PC-9 (cell line): Measurements from ENCODE around the gene AFG3L2. TPM values are rescaled to one million over a fixed set of nuclear protein-coding genes. Genes with fewer than 3 reads are reported as not detected.
"Not testable (repeated sequence)": the region's sequence is repeated elsewhere in the genome, so short reads cannot be mapped to it uniquely, and the experiment has no call there.

Experiments
- BruUV-seq: library from RNA; stranded (reverse); fragments of 400-500 nt; replicated peaks from 2 replicates; lab custom pipeline; 2021; lab: Mats Ljungman, UMichigan
- CTCF ChIA-PET: fragments of 300-600 bp; sonication (Branson Sonifier 250); formaldehyde crosslinking; loops from one replicate; lab custom pipeline; 2022; ENCODE audit warnings: antibody characterized with exemption; lab: Charles Lee
- POLR2A ChIA-PET: fragments of 300-600 bp; sonication (Branson Sonifier 250); formaldehyde crosslinking; loops from one replicate; lab custom pipeline; 2022; ENCODE audit warnings: antibody characterized with exemption; ENCODE audit not compliant: unreplicated experiment; lab: Charles Lee
- DNase-seq, 2 experiments: peaks; one replicate each; pipeline versions ENCODE4 v3.0.0 to v3.0.0-alpha.2; 2015 to 2022; ENCODE audit warnings: mixed read lengths in 1 of 2
- H2AFZ ChIP-seq: fragments of 200-600 bp; sonication (generic); 2 replicates; pipeline ENCODE4 v1.8.1; 2017; ENCODE audit warnings: antibody characterized with exemption
- H3F3A ChIP-seq: fragments of 200-600 bp; sonication (generic); 2 replicates; pipeline ENCODE4 v1.8.1; 2017; ENCODE audit warnings: antibody characterized with exemption, mild to moderate bottlenecking, low read depth; ENCODE audit not compliant: insufficient read depth
- H3K27ac ChIP-seq: fragments of 200-600 bp; sonication (generic); 2 replicates; pipeline ENCODE4 v1.6.1; 2016; ENCODE audit warnings: mixed run types
- H3K27me3 ChIP-seq: fragments of 200-600 bp; sonication (generic); 2 replicates; pipeline ENCODE4 v1.6.1; 2016; ENCODE audit warnings: low read depth, mixed run types; ENCODE audit not compliant: insufficient read depth
- H3K36me3 ChIP-seq: fragments of 200-600 bp; sonication (generic); 2 replicates; pipeline ENCODE4 v1.6.1; 2016; ENCODE audit warnings: low read depth, mixed run types
- H3K4me1 ChIP-seq: fragments of 200-600 bp; sonication (generic); replicated peaks from 2 replicates; pipeline ENCODE4 v1.6.1; 2016; ENCODE audit warnings: mixed run types; ENCODE audit not compliant: insufficient read depth
- H3K4me2 ChIP-seq: fragments of 200-600 bp; sonication (generic); 2 replicates; pipeline ENCODE4 v1.6.1; 2017; ENCODE audit warnings: mixed run types
- H3K4me3 ChIP-seq: fragments of 200-600 bp; sonication (generic); 2 replicates; pipeline ENCODE4 v1.6.1; 2016; ENCODE audit warnings: mixed run types
- H3K79me2 ChIP-seq: fragments of 200-600 bp; sonication (generic); 2 replicates; pipeline ENCODE4 v1.6.1; 2017; ENCODE audit warnings: low read depth, mixed run types
- H3K9me2 ChIP-seq: fragments of 200-600 bp; sonication (generic); 2 replicates; pipeline ENCODE4 v1.8.1; 2017; ENCODE audit warnings: mild to moderate bottlenecking; ENCODE audit not compliant: insufficient read depth
- H3K9me3 ChIP-seq: fragments of 200-600 bp; sonication (generic); 2 replicates; pipeline ENCODE4 v1.8.1; 2016; ENCODE audit warnings: low read depth; ENCODE audit not compliant: insufficient read depth
- H4K20me1 ChIP-seq: fragments of 200-600 bp; sonication (generic); 2 replicates; pipeline ENCODE4 v1.8.1; 2017; ENCODE audit not compliant: insufficient read depth
- EZH2 ChIP-seq: fragments of 200-600 bp; sonication (generic); IDR thresholded peaks from 2 replicates; pipeline ENCODE4 v1.8.0; 2017; ENCODE audit warnings: antibody characterized with exemption, low read depth
- intact Hi-C: fragments of 100-400 bp; cut with micrococcal nuclease; formaldehyde crosslinking; loops from one replicate; pipeline ENCODE4 v1.10.0; 2022; ENCODE audit not compliant: unreplicated experiment
- total RNA-seq: library from RNA; stranded (reverse); gene quantifications from 2 replicates; pipeline ENCODE4 v1.2.3, GENCODE V29; 2021
- TF ChIP-seq, protein P1 (sequence below): fragments of 200-600 bp; sonication (generic); conservative IDR thresholded peaks from 2 replicates; pipeline ENCODE4 v1.6.1; 2017; ENCODE audit warnings: mixed run types, antibody characterized with exemption, mild to moderate bottlenecking, moderate library complexity

Gene AFG3L2
- total RNA-seq, 1 experiment from 2014 or later: 69.4 TPM

DNA sequence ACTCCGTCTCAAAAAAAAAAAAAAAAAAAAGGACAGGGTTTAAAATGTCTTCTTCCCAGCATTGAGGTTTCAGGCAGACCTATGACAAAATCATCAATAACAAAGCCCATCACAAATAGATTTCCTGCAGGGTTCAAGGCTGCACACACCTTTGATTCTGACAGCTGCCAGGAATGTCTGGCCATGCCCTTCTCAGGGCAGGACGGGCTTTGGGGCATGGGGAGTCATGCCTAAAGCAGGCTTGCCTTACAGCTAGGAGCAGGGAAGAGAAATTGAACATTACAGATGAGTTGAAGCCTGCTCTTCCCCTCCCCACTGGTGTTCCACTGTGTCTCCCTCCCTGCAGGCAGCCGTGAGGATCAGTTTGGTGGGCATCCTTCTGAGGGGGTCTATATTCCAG, 34.4 kb upstream of the AFG3L2 start:
- peaks cover 20% of the 10 kb centered on the region for H3K79me2 ChIP-seq
- POLR2A ChIA-PET: no interaction called here
- H4K20me1 ChIP-seq: no peaks in the 10 kb centered on the region
- no peaks in the 10 kb centered on the region for H3K9me2 ChIP-seq
- H3K4me1 ChIP-seq: peaks cover 22% of the 10 kb centered on the region; the same call in 1 of the 2 replicates
- intact Hi-C loops: no loop called here
- DNase-seq: no peak
- no peak for TF ChIP-seq EZH2
- TF ChIP-seq, protein P1, sequence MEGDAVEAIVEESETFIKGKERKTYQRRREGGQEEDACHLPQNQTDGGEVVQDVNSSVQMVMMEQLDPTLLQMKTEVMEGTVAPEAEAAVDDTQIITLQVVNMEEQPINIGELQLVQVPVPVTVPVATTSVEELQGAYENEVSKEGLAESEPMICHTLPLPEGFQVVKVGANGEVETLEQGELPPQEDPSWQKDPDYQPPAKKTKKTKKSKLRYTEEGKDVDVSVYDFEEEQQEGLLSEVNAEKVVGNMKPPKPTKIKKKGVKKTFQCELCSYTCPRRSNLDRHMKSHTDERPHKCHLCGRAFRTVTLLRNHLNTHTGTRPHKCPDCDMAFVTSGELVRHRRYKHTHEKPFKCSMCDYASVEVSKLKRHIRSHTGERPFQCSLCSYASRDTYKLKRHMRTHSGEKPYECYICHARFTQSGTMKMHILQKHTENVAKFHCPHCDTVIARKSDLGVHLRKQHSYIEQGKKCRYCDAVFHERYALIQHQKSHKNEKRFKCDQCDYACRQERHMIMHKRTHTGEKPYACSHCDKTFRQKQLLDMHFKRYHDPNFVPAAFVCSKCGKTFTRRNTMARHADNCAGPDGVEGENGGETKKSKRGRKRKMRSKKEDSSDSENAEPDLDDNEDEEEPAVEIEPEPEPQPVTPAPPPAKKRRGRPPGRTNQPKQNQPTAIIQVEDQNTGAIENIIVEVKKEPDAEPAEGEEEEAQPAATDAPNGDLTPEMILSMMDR: no peak
- H3K27me3 ChIP-seq: no peaks in the 10 kb centered on the region
- H2AFZ ChIP-seq: no peak overlapping the region
- H3K27ac ChIP-seq: no peak overlapping the region
- CTCF ChIA-PET: no interaction called here
- no peaks in the 10 kb centered on the region for H3K36me3 ChIP-seq
- H3K4me2 ChIP-seq: no peak overlapping the region
- no TSS peak for BruUV-seq
- H3F3A ChIP-seq: peaks cover 3% of the 10 kb centered on the region; the same call in 1 of the 2 replicates
- no peak overlapping the region for H3K4me3 ChIP-seq
- H3K9me3 ChIP-seq: no peaks in the 10 kb centered on the region

DNA sequence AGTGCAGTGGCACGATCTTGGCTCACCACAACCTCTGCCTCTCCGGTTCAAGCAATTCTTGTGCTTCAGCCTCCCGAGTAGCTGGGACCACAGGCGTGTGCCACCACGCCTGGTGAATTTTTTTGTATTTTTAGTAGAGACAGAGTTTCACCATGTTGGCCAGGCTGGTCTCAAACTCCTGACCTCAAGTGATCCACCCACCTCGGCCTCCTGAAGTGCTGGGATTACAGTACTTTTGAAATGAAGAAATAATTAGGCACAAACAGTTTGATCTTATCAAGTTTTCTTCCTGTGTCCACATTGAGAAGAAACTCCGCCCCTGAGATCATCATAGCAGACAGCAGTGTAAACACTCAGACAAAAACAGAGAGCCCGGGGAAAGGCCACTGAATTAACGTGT, 33.7 kb upstream of the AFG3L2 start:
- BruUV-seq, H4K20me1 ChIP-seq, H3K27ac ChIP-seq, H2AFZ ChIP-seq, H3K27me3 ChIP-seq, H3K9me2 ChIP-seq, H3K36me3 ChIP-seq, POLR2A ChIA-PET, H3K4me2 ChIP-seq, CTCF ChIA-PET, intact Hi-C loops, H3K9me3 ChIP-seq, DNase-seq, H3K4me3 ChIP-seq, H3F3A ChIP-seq: not testable (repeated sequence)
- Histone ChIP-seq H3K79me2 (peaks cover 20% of the 10 kb centered on the region), H3K4me1 (peaks cover 22% of the 10 kb centered on the region; the same call in 1 of the 2 replicates)

DNA sequence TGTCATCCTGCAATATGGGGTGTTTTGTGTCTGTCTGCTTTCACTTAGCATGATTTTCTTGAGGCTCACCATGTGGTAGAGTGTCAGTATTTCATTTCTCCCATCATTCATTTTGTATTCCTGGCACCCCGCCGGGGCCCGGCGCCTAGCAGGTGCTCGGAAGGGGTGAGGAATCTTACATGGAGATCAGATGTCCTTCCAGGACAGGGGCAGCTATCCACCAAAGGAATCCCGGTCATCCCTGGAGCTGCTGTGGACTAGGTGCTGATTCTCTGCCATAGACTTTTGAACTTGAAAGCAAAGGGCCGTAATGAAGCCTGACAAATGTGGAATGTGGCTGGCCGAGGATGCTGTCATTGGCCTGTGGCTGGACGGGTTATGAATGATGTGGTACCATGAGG, 33.1 kb upstream of the AFG3L2 start:
- no peak overlapping the region for H3K4me2 ChIP-seq
- H3K9me2 ChIP-seq: no peaks in the 10 kb centered on the region
- peaks cover 22% of the 10 kb centered on the region; the same call in 1 of the 2 replicates for H3K4me1 ChIP-seq
- no peaks in the 10 kb centered on the region for H3K36me3 ChIP-seq
- no peak for DNase-seq
- H3K4me3 ChIP-seq: no peak overlapping the region
- peaks cover 20% of the 10 kb centered on the region for H3K79me2 ChIP-seq
- no peaks in the 10 kb centered on the region for H4K20me1 ChIP-seq
- H3K27ac ChIP-seq: no peak overlapping the region
- H3K27me3 ChIP-seq: no peaks in the 10 kb centered on the region
- intact Hi-C loops: no loop called here
- ChIA-PET CTCF (no interaction called here), POLR2A (interaction anchor here (0.7 kb wide), 1 partner anchor 199 kb away, joined by 3 read pairs; no protein-coding TSS in a partner anchor)
- no peak overlapping the region for H2AFZ ChIP-seq
- H3F3A ChIP-seq: no peaks in the 10 kb centered on the region; the same call in 1 of the 2 replicates
- TF ChIP-seq, protein P1: no peak
- TF ChIP-seq EZH2: no peak
- BruUV-seq: no TSS peak
- H3K9me3 ChIP-seq: no peaks in the 10 kb centered on the region

DNA sequence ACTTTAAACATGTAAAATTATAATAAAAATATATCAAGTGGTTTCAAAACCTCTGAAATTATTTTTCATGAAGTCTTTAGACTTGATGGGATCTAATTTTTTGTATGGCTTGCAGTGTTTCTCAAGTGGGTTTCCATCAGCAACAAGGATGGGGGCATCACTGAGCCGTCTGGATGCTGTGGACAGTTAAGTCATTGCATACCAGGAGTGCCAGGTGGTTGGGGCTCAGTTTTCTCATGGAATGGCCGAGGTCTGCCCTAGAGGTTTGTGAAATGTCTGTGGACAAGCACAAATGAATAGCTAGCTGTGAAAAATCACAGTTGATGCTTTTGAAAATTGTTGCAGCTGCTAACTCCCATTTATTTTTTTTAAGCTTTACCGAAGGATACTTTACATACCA, 32.4 kb upstream of the AFG3L2 start:
- TF ChIP-seq, protein P1: no peak
- no peak for TF ChIP-seq EZH2
- no peak for DNase-seq
- H3K79me2 ChIP-seq: peaks cover 20% of the 10 kb centered on the region
- ChIA-PET POLR2A (interaction anchor here (0.7 kb wide), 1 partner anchor 200 kb away, joined by 3 read pairs; no protein-coding TSS in a partner anchor), CTCF (no interaction called here)
- H3K27ac ChIP-seq: no peak overlapping the region
- peaks cover 23% of the 10 kb centered on the region for H3K4me1 ChIP-seq
- no peak overlapping the region for H3K4me3 ChIP-seq
- H3F3A ChIP-seq: no peaks in the 10 kb centered on the region; the same call in 1 of the 2 replicates
- intact Hi-C loops: no loop called here
- no peak overlapping the region for H2AFZ ChIP-seq
- H3K9me2 ChIP-seq: no peaks in the 10 kb centered on the region
- H3K4me2 ChIP-seq: 0 out of 2 replicates have a peak overlapping the region, but pooled peaks have one; percentile 28
- no peaks in the 10 kb centered on the region for H4K20me1 ChIP-seq
- BruUV-seq: TSS peak; percentile 31
- H3K36me3 ChIP-seq: no peaks in the 10 kb centered on the region
- H3K27me3 ChIP-seq: no peaks in the 10 kb centered on the region
- no peaks in the 10 kb centered on the region for H3K9me3 ChIP-seq
